ENCODE data around the gene CYP4V2. TPM values are rescaled to one million over a fixed set of nuclear protein-coding genes. Genes with fewer than 3 reads are reported as not detected.

The CYP4V2 gene
- total RNA-seq, 1 donor from 2014 or later, result 9.1 TPM

GRCh38 chr4:186196063-186196462, 4.7 kb downstream of the CYP4V2 start:
- no peaks in the 10 kb centered on the region for H3K27me3 ChIP-seq (ENCODE audit: insufficient read depth, low read length)
- H3K27ac ChIP-seq (ENCODE audit: low read depth, low read length), result no peak overlapping the region
- peaks cover 7% of the 10 kb centered on the region for H3K4me1 ChIP-seq (ENCODE audit: insufficient read depth, low read length)
- DNase-seq (ENCODE audit: low read depth) (no peak), FAIRE-seq (no peak)
- H3K4me3 Mint-ChIP-seq (ENCODE audit: unreplicated experiment), result no peak overlapping the region
- peaks cover 5% of the 10 kb centered on the region for H3K4me1 Mint-ChIP-seq (ENCODE audit: low read depth, unreplicated experiment)
- no peaks in the 10 kb centered on the region for H3K36me3 ChIP-seq (ENCODE audit: insufficient read depth, low read length)
- H3K9ac ChIP-seq (ENCODE audit: low read length), result no peak overlapping the region
- TF ChIP-seq CTCF (IDR thresholded peaks at IDR 0.05; ENCODE audit: insufficient read depth, low read depth, low read length), result no peak
- no peak for TF ChIP-seq EZH2 (IDR thresholded peaks at IDR 0.05; ENCODE audit: insufficient read depth, low read length)
- H3K27me3 Mint-ChIP-seq (ENCODE audit: low read depth, unreplicated experiment), result no peaks in the 10 kb centered on the region
- H3K36me3 Mint-ChIP-seq (ENCODE audit: low read depth, unreplicated experiment), result peaks cover 13% of the 10 kb centered on the region
- H3K79me2 ChIP-seq (ENCODE audit: insufficient read depth, low read length), result no peaks in the 10 kb centered on the region
- peak overlapping the region; percentile 19 for H3K27ac Mint-ChIP-seq (ENCODE audit: unreplicated experiment)
- H2AFZ ChIP-seq (ENCODE audit: low read depth, low read length), result no peak overlapping the region
- no peaks in the 10 kb centered on the region for H3K9me3 ChIP-seq (ENCODE audit: insufficient read depth, low read depth, low read length)
- H3K4me2 ChIP-seq (ENCODE audit: low read length), result no peak overlapping the region
- no peaks in the 10 kb centered on the region for H3K9me3 Mint-ChIP-seq (ENCODE audit: unreplicated experiment)
- H4K20me1 ChIP-seq (ENCODE audit: insufficient read depth, low read length), result no peaks in the 10 kb centered on the region
- H3K4me3 ChIP-seq (ENCODE audit: insufficient read depth, low read depth, low read length), result no peak overlapping the region

- Histone ChIP-seq H4K20me1 (ENCODE audit: insufficient read depth, low read length) (no peaks in the 10 kb centered on the region), H3K4me1 (ENCODE audit: insufficient read depth, low read length) (no peaks in the 10 kb centered on the region), H3K9ac (ENCODE audit: low read length) (no peak overlapping the region), H3K27ac (ENCODE audit: low read depth, low read length) (no peak overlapping the region), H2AFZ (ENCODE audit: low read depth, low read length) (no peak overlapping the region), H3K9me3 (ENCODE audit: insufficient read depth, low read depth, low read length) (no peaks in the 10 kb centered on the region), H3K79me2 (ENCODE audit: insufficient read depth, low read length) (no peaks in the 10 kb centered on the region), H3K27me3 (ENCODE audit: insufficient read depth, low read length) (no peaks in the 10 kb centered on the region), H3K4me3 (ENCODE audit: insufficient read depth, low read depth, low read length) (no peak overlapping the region), H3K36me3 (ENCODE audit: insufficient read depth, low read length) (no peaks in the 10 kb centered on the region), H3K4me2 (ENCODE audit: low read length) (no peak overlapping the region)
- no peaks in the 10 kb centered on the region for H3K27me3 Mint-ChIP-seq (ENCODE audit: low read depth, unreplicated experiment)
- peaks cover 2% of the 10 kb centered on the region for H3K9me3 Mint-ChIP-seq (ENCODE audit: unreplicated experiment)
- no peaks in the 10 kb centered on the region for H3K4me1 Mint-ChIP-seq (ENCODE audit: low read depth, unreplicated experiment)
- DNase-seq (ENCODE audit: low read depth), result no peak
- H3K36me3 Mint-ChIP-seq (ENCODE audit: low read depth, unreplicated experiment), result peaks cover 8% of the 10 kb centered on the region
- no peak overlapping the region for H3K27ac Mint-ChIP-seq (ENCODE audit: unreplicated experiment)
- no peak for FAIRE-seq
- TF ChIP-seq EZH2 (IDR thresholded peaks at IDR 0.05; ENCODE audit: insufficient read depth, low read length) (no peak), CTCF (IDR thresholded peaks at IDR 0.05; ENCODE audit: insufficient read depth, low read depth, low read length) (no peak)
- no peak overlapping the region for H3K4me3 Mint-ChIP-seq (ENCODE audit: unreplicated experiment)
Measured at GRCh38 chr4:186200516-186200915, 9.1 kb downstream of the CYP4V2 start.

- peaks cover 2% of the 10 kb centered on the region for H3K9me3 Mint-ChIP-seq (ENCODE audit: unreplicated experiment)
- DNase-seq (ENCODE audit: low read depth), result no peak
- no peaks in the 10 kb centered on the region for H3K79me2 ChIP-seq (ENCODE audit: insufficient read depth, low read length)
- FAIRE-seq, result no peak
- H3K27ac ChIP-seq (ENCODE audit: low read depth, low read length), result no peak overlapping the region
- no peaks in the 10 kb centered on the region for H3K4me1 ChIP-seq (ENCODE audit: insufficient read depth, low read length)
- no peak overlapping the region for H3K27ac Mint-ChIP-seq (ENCODE audit: unreplicated experiment)
- H3K4me3 Mint-ChIP-seq (ENCODE audit: unreplicated experiment), result no peak overlapping the region
- no peak overlapping the region for H3K9ac ChIP-seq (ENCODE audit: low read length)
- no peaks in the 10 kb centered on the region for H4K20me1 ChIP-seq (ENCODE audit: insufficient read depth, low read length)
- H3K36me3 ChIP-seq (ENCODE audit: insufficient read depth, low read length), result no peaks in the 10 kb centered on the region
- H3K36me3 Mint-ChIP-seq (ENCODE audit: low read depth, unreplicated experiment), result peaks cover 6% of the 10 kb centered on the region
- H3K27me3 ChIP-seq (ENCODE audit: insufficient read depth, low read length), result no peaks in the 10 kb centered on the region
- H3K27me3 Mint-ChIP-seq (ENCODE audit: low read depth, unreplicated experiment), result no peaks in the 10 kb centered on the region
- H3K9me3 ChIP-seq (ENCODE audit: insufficient read depth, low read depth, low read length), result no peaks in the 10 kb centered on the region
- no peak overlapping the region for H3K4me2 ChIP-seq (ENCODE audit: low read length)
- H3K4me1 Mint-ChIP-seq (ENCODE audit: low read depth, unreplicated experiment), result no peaks in the 10 kb centered on the region
- no peak overlapping the region for H2AFZ ChIP-seq (ENCODE audit: low read depth, low read length)
- no peak overlapping the region for H3K4me3 ChIP-seq (ENCODE audit: insufficient read depth, low read depth, low read length)
- no peak for TF ChIP-seq CTCF (IDR thresholded peaks at IDR 0.05; ENCODE audit: insufficient read depth, low read depth, low read length)
Measured at GRCh38 chr4:186201010-186201409, 9.6 kb downstream of the CYP4V2 start.
